ENCODE results near the gene SIK2.

Gene SIK2

GRCh38 chr11:111601979-111602864 lies at the start of gene SIK2:
Gene SIK2, plus strand, starts transcription at chr11:111602449. Its CDS starts 115 bp downstream, at chr11:111602564.
- DNase-seq = peak; percentile 87

- DNase-seq = no peak
Observed at GRCh38 chr11:111554532-111554931, 47.7 kb upstream of the SIK2 start.

- no peak for DNase-seq
Observed at GRCh38 chr11:111555255-111555654, 47.0 kb upstream of the SIK2 start.

GRCh38 chr11:111557425-111558111 lies 44.7 kb upstream of the SIK2 start:
- no peak for DNase-seq

- no peak for DNase-seq
Observed at GRCh38 chr11:111559800-111560464, 42.3 kb upstream of the SIK2 start.

GRCh38 chr11:111560800-111561199 lies 41.4 kb upstream of the SIK2 start:
- DNase-seq = no peak

GRCh38 chr11:111561306-111561705 lies 40.9 kb upstream of the SIK2 start:
- no peak for DNase-seq

GRCh38 chr11:111561791-111562325 lies 40.4 kb upstream of the SIK2 start:
- no peak for DNase-seq

GRCh38 chr11:111562692-111563389 lies 39.4 kb upstream of the SIK2 start:
- no peak for DNase-seq

- peak; percentile 62 for DNase-seq
Observed at GRCh38 chr11:111565114-111565720, 37.0 kb upstream of the SIK2 start.

- peak; percentile 29 for DNase-seq
Observed at GRCh38 chr11:111566324-111566723, 35.9 kb upstream of the SIK2 start.

GRCh38 chr11:111569476-111569875 lies 32.8 kb upstream of the SIK2 start:
- DNase-seq = no peak

GRCh38 chr11:111570796-111571195 lies 31.5 kb upstream of the SIK2 start:
- DNase-seq = no peak

GRCh38 chr11:111571829-111572501 lies 30.3 kb upstream of the SIK2 start:
- no peak for DNase-seq

- DNase-seq = no peak
Observed at GRCh38 chr11:111572581-111572980, 29.7 kb upstream of the SIK2 start.

GRCh38 chr11:111573821-111574249 lies 28.4 kb upstream of the SIK2 start:
- DNase-seq = peak; percentile 7

GRCh38 chr11:111574373-111575225 lies 27.6 kb upstream of the SIK2 start:
- DNase-seq = peak; percentile 40

- no peak for DNase-seq
Observed at GRCh38 chr11:111575740-111576139, 26.5 kb upstream of the SIK2 start.

- no peak for DNase-seq
Observed at GRCh38 chr11:111577821-111578220, 24.4 kb upstream of the SIK2 start.

GRCh38 chr11:111581341-111581740 lies 20.9 kb upstream of the SIK2 start:
- no peak for DNase-seq

- no peak for DNase-seq
Observed at GRCh38 chr11:111582163-111582562, 20.1 kb upstream of the SIK2 start.
